ENCODE results near the gene IFITM1. TPM values are rescaled to one million over a fixed set of nuclear protein-coding genes. Genes with fewer than 3 reads are reported as not detected.

The IFITM1 gene
- total RNA-seq, 1 donor from 2014 or later: 128 TPM

- DNase-seq (no peak), ATAC-seq (peak in 1 of 2 donors; percentile 51)
- peaks cover 14% of the 10 kb centered on the region for H3K4me1 ChIP-seq
- H3K36me3 ChIP-seq: no peaks in the 10 kb centered on the region
- no peak overlapping the region for H3K4me3 ChIP-seq
- H3K27me3 ChIP-seq (ENCODE audit: low read depth): no peaks in the 10 kb centered on the region
- H3K27ac ChIP-seq: peak overlapping the region; percentile 11
- no peaks in the 10 kb centered on the region for H3K9me3 ChIP-seq
- intact Hi-C loops (cut with DNase I): no loop called here
- TF ChIP-seq CTCF (IDR thresholded peaks at IDR 0.05): no peak
These were observed 20.6 kb downstream of the IFITM1 start for GRCh38 chr11:334264-334994.

- ATAC-seq (peak in 1 of 2 donors; percentile 29), DNase-seq (no peak)
- no peak for TF ChIP-seq CTCF (IDR thresholded peaks at IDR 0.05)
- peaks cover 14% of the 10 kb centered on the region for H3K4me1 ChIP-seq
- no peaks in the 10 kb centered on the region for H3K36me3 ChIP-seq
- intact Hi-C loops (cut with DNase I): no loop called here
- no peak overlapping the region for H3K4me3 ChIP-seq
- H3K27ac ChIP-seq: peak overlapping the region; percentile 67
- H3K27me3 ChIP-seq (ENCODE audit: low read depth): no peaks in the 10 kb centered on the region
- no peaks in the 10 kb centered on the region for H3K9me3 ChIP-seq
These were observed 22.2 kb downstream of the IFITM1 start for GRCh38 chr11:335779-336658.

- Histone ChIP-seq H3K4me1 (peaks cover 14% of the 10 kb centered on the region), H3K4me3 (no peak overlapping the region), H3K27ac (peak overlapping the region; percentile 67), H3K27me3 (ENCODE audit: low read depth) (no peaks in the 10 kb centered on the region), H3K9me3 (no peaks in the 10 kb centered on the region), H3K36me3 (no peaks in the 10 kb centered on the region)
- ATAC-seq (no peak), DNase-seq (no peak)
- intact Hi-C loops (cut with DNase I): no loop called here
- no peak for TF ChIP-seq CTCF (IDR thresholded peaks at IDR 0.05)
These were observed 22.9 kb downstream of the IFITM1 start for GRCh38 chr11:336659-337198.

GRCh38 chr11:337711-338110, 23.9 kb downstream of the IFITM1 start:
- ATAC-seq (no peak), DNase-seq (no peak)
- Histone ChIP-seq H3K36me3 (no peaks in the 10 kb centered on the region), H3K27ac (no peak overlapping the region), H3K4me3 (no peak overlapping the region), H3K27me3 (ENCODE audit: low read depth) (no peaks in the 10 kb centered on the region), H3K9me3 (no peaks in the 10 kb centered on the region), H3K4me1 (peaks cover 14% of the 10 kb centered on the region)
- no peak for TF ChIP-seq CTCF (IDR thresholded peaks at IDR 0.05)
- intact Hi-C loops (cut with DNase I): no loop called here

- Histone ChIP-seq H3K36me3 (no peaks in the 10 kb centered on the region), H3K9me3 (no peaks in the 10 kb centered on the region), H3K4me3 (no peak overlapping the region), H3K4me1 (peaks cover 14% of the 10 kb centered on the region), H3K27me3 (ENCODE audit: low read depth) (no peaks in the 10 kb centered on the region), H3K27ac (no peak overlapping the region)
- ATAC-seq (no peak), DNase-seq (no peak)
- intact Hi-C loops (cut with DNase I): no loop called here
- no peak for TF ChIP-seq CTCF (IDR thresholded peaks at IDR 0.05)
These were observed 26.1 kb downstream of the IFITM1 start for GRCh38 chr11:339963-340362.
